DND-41 (cell line): ENCODE results near the gene TEAD1.

ENCODE experiments used
- ATAC-seq: fragments of 200-7000 bp; cut with Tn5 transposase; 3 replicates; pipeline ENCODE4 v1.9.1; 2021; ENCODE audit warnings: low read depth; ENCODE audit not compliant: insufficient read depth
- DNase-seq: peaks from one replicate; pipeline ENCODE4 v3.0.0-alpha.2; 2020
- H2AFZ ChIP-seq: 2 replicates; pipeline ENCODE4 v1.6.0; 2012; ENCODE audit warnings: low read depth, low read length
- H3K27ac ChIP-seq: 2 replicates; pipeline ENCODE4 v1.5.1; 2012; ENCODE audit warnings: low read length, inconsistent platforms
- H3K27me3 ChIP-seq: fragments of 200-600 bp; sonication (generic); 2 replicates; pipeline ENCODE4 v1.6.0; 2012; ENCODE audit warnings: low read length, mild to moderate bottlenecking, inconsistent platforms; ENCODE audit not compliant: insufficient read depth, poor library complexity
- H3K36me3 ChIP-seq: 2 replicates; pipeline ENCODE4 v1.5.1; 2012; ENCODE audit warnings: low read length, inconsistent platforms; ENCODE audit not compliant: insufficient read depth
- H3K4me1 ChIP-seq: 2 replicates; pipeline ENCODE4 v1.5.1; 2012; ENCODE audit warnings: mild to moderate bottlenecking, low read length; ENCODE audit not compliant: insufficient read depth
- H3K4me2 ChIP-seq: 2 replicates; pipeline ENCODE4 v1.6.0; 2012; ENCODE audit warnings: mild to moderate bottlenecking, moderate library complexity, low read length, inconsistent platforms; ENCODE audit not compliant: insufficient read depth
- H3K4me3 ChIP-seq, 2 experiments: fragments of 200-600 bp in 1 of 2; shearing (Covaris generic) in 1 of 2; 2 replicates each; pipeline ENCODE4 v1.5.1; 2012 to 2016; ENCODE audit warnings: inconsistent platforms in 2 of 2, low read length in 2 of 2, mild to moderate bottlenecking in 2 of 2, low read depth in 1 of 2, moderate library complexity in 1 of 2
- H3K79me2 ChIP-seq: 2 replicates; pipeline ENCODE4 v1.6.0; 2012; ENCODE audit warnings: low read length, inconsistent platforms; ENCODE audit not compliant: insufficient read depth
- H3K9ac ChIP-seq: 2 replicates; pipeline ENCODE4 v1.6.0; 2012; ENCODE audit warnings: low read depth, mild to moderate bottlenecking, inconsistent platforms, low read length, moderate library complexity
- H3K9me3 ChIP-seq: 2 replicates; pipeline ENCODE4 v1.5.1; 2012; ENCODE audit warnings: low read length, moderate library complexity, mild to moderate bottlenecking, inconsistent platforms; ENCODE audit not compliant: insufficient read depth, severe bottlenecking
- H4K20me1 ChIP-seq: 2 replicates; pipeline ENCODE4 v1.6.0; 2012; ENCODE audit warnings: low read length; ENCODE audit not compliant: insufficient read depth
- EZH2 ChIP-seq: IDR thresholded peaks from 3 replicates; pipeline ENCODE4 v1.6.1; 2012; ENCODE audit warnings: borderline replicate concordance, low read depth, mild to moderate bottlenecking, moderate library complexity, low read length, inconsistent platforms; ENCODE audit not compliant: severe bottlenecking
- TF ChIP-seq, protein P1 (sequence below): IDR thresholded peaks from 2 replicates; pipeline ENCODE4 v1.5.1; 2012; ENCODE audit warnings: borderline replicate concordance, low read length, moderate library complexity, mild to moderate bottlenecking; ENCODE audit not compliant: poor library complexity, severe bottlenecking; ENCODE audit errors: extremely low read depth

TEAD1 gene

DNA sequence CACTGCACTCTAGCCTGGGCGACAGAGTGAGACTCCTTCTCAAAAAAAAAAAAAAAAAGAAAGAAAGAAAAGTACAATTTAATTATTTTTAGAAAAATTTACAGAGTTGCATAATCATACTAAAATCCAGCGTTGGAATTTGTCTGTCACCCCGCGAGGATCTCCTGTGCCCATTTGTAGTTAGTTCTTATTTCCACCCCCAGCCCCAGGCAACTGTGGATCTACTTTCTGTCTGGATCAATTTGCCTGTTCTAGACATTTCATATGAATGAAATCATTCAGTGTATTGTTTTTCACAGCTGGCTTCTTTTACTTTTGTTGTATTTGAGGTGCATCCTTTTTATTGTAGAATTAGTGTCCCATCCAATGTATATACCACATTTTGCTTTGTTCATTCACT, 232.3 kb downstream of the TEAD1 start:
- Histone ChIP-seq H3K4me2 (no peak overlapping the region), H3K79me2 (no peaks in the 10 kb centered on the region), H3K27me3 (peaks cover 13% of the 10 kb centered on the region), H2AFZ (no peak overlapping the region), H3K9me3 (no peaks in the 10 kb centered on the region), H3K36me3 (no peaks in the 10 kb centered on the region), H3K4me1 (no peaks in the 10 kb centered on the region), H3K27ac (no peak overlapping the region), H3K4me3 (no peak overlapping the region), H3K9ac (no peak overlapping the region), H4K20me1 (no peaks in the 10 kb centered on the region)
- TF ChIP-seq EZH2, result no peak
- TF ChIP-seq, protein P1, sequence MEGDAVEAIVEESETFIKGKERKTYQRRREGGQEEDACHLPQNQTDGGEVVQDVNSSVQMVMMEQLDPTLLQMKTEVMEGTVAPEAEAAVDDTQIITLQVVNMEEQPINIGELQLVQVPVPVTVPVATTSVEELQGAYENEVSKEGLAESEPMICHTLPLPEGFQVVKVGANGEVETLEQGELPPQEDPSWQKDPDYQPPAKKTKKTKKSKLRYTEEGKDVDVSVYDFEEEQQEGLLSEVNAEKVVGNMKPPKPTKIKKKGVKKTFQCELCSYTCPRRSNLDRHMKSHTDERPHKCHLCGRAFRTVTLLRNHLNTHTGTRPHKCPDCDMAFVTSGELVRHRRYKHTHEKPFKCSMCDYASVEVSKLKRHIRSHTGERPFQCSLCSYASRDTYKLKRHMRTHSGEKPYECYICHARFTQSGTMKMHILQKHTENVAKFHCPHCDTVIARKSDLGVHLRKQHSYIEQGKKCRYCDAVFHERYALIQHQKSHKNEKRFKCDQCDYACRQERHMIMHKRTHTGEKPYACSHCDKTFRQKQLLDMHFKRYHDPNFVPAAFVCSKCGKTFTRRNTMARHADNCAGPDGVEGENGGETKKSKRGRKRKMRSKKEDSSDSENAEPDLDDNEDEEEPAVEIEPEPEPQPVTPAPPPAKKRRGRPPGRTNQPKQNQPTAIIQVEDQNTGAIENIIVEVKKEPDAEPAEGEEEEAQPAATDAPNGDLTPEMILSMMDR, result no peak
- DNase-seq (no peak), ATAC-seq (no peak)

DNA sequence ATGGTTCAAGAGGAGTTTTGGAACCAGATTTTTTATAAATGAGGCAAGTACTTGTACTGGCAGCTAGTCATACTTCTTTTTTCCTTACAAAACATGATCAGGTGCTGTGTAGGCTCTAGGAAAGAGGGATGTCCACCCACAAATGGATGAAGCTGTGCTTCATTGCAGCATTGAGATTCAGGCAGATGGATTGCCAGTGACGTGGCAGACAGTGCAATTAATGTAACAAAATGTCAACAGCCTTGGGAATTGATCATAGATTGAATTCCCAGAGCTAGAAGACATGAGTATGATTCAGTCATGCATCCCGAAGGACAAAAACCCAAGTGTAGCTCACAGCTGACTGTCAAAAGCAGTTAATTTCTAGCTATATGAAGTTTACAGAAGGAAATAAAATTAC, 235.7 kb downstream of the TEAD1 start:
- Histone ChIP-seq H3K27me3 (peaks cover 22% of the 10 kb centered on the region), H3K9ac (no peak overlapping the region), H3K79me2 (no peaks in the 10 kb centered on the region), H3K4me3 (no peak overlapping the region), H3K9me3 (no peaks in the 10 kb centered on the region), H3K36me3 (no peaks in the 10 kb centered on the region), H3K27ac (no peak overlapping the region), H2AFZ (no peak overlapping the region), H4K20me1 (no peaks in the 10 kb centered on the region), H3K4me1 (no peaks in the 10 kb centered on the region), H3K4me2 (no peak overlapping the region)
- no peak for TF ChIP-seq EZH2
- TF ChIP-seq, protein P1, result no peak
- DNase-seq (no peak), ATAC-seq (no peak)

DNA sequence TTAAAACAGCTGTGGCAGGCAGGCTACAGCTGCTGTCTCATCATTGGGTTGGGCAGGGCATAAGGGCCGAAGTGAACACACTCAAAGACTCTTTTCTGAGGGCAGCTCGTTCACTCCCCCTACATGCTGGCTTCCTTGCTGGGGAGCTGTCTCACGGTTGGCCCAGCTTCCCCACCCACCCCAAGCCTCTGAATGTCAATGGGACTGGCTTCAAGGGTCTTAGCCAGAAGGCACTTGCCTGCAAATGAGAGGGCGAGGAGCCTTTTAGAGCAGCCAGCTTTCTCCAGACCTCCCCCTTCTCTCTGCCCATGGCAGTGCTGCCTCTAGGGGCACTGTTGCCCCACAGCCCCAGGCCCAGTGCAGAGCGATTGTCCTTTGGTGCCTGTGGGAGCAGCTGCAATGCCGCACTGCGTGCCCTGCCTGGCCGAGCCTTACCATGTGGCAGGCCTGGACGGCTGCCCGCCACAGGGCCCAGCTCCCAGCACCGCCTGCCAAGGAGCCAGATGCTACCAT, 240.2 kb downstream of the TEAD1 start:
- Histone ChIP-seq H3K4me1 (no peaks in the 10 kb centered on the region), H3K9ac (no peak overlapping the region), H3K36me3 (no peaks in the 10 kb centered on the region), H3K27me3 (peaks cover 14% of the 10 kb centered on the region), H3K79me2 (no peaks in the 10 kb centered on the region), H3K4me2 (no peak overlapping the region), H2AFZ (no peak overlapping the region), H4K20me1 (no peaks in the 10 kb centered on the region), H3K27ac (no peak overlapping the region), H3K4me3 (no peak overlapping the region), H3K9me3 (no peaks in the 10 kb centered on the region)
- ATAC-seq, result peak; percentile 87
- peak; percentile 39 for DNase-seq
- TF ChIP-seq, protein P1, result peak; percentile 72
- no peak for TF ChIP-seq EZH2

DNA sequence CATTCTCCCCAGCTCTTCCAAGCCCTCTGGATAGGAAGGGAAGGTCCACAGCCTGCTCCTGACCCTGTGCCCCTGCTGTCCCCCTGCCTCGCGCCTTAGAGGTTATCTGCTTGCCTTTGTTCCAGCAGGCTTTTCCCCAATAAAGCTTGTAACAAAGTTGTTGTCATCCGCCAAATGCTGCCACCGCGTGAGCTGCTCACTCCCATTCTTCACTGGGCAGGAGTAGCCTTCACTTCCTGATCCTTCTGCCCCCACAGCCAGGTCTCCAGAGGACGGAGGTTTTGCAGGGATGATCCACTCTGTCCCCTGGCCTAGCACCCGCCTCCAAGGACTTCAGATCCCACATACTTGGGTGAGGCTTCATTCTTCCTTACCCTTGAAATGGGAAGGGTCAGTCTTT, 240.9 kb downstream of the TEAD1 start:
- Histone ChIP-seq H3K4me1 (no peaks in the 10 kb centered on the region), H3K79me2 (no peaks in the 10 kb centered on the region), H3K4me2 (no peak overlapping the region), H3K4me3 (no peak overlapping the region), H2AFZ (no peak overlapping the region), H3K9me3 (no peaks in the 10 kb centered on the region), H3K27ac (no peak overlapping the region), H3K9ac (no peak overlapping the region), H4K20me1 (no peaks in the 10 kb centered on the region), H3K36me3 (no peaks in the 10 kb centered on the region), H3K27me3 (peaks cover 12% of the 10 kb centered on the region)
- ATAC-seq, result no peak
- DNase-seq, result no peak
- TF ChIP-seq EZH2, result no peak
- TF ChIP-seq, protein P1, result no peak
